Endodermal cell (in vitro differentiated cells): ENCODE results near the gene IL20RA. TPM values are rescaled to one million over a fixed set of nuclear protein-coding genes. Genes with fewer than 3 reads are reported as not detected.

Source experiments
- DNase-seq: peaks from one replicate; pipeline ENCODE4 v3.0.0-alpha.2; 2017
- H3K27ac ChIP-seq: 2 replicates; pipeline ENCODE4 v1.5.1; 2013; ENCODE audit warnings: mild to moderate bottlenecking, low read depth, low read length, moderate library complexity
- H3K27me3 ChIP-seq: 2 replicates; pipeline ENCODE4 v1.6.1; 2013; ENCODE audit warnings: mild to moderate bottlenecking, low read length, moderate library complexity; ENCODE audit not compliant: insufficient read depth, control insufficient read depth, poor library complexity, severe bottlenecking
- H3K36me3 ChIP-seq: 2 replicates; pipeline ENCODE4 v1.7.0; 2013; ENCODE audit warnings: mild to moderate bottlenecking, low read length, moderate library complexity; ENCODE audit not compliant: control insufficient read depth, insufficient read depth
- H3K4me1 ChIP-seq: one replicate; pipeline ENCODE4 v1.7.0; 2013; ENCODE audit warnings: low read length; ENCODE audit not compliant: control insufficient read depth, insufficient read depth
- H3K4me3 ChIP-seq: 2 replicates; pipeline ENCODE4 v1.5.1; 2013; ENCODE audit warnings: mild to moderate bottlenecking, low read length, moderate library complexity
- H3K9ac ChIP-seq: 2 replicates; pipeline ENCODE4 v1.6.1; 2013; ENCODE audit warnings: mild to moderate bottlenecking, low read length, moderate library complexity; ENCODE audit not compliant: poor library complexity, severe bottlenecking; ENCODE audit errors: extremely low read depth
- H3K9me3 ChIP-seq: 2 replicates; pipeline ENCODE4 v1.6.1; 2013; ENCODE audit warnings: mild to moderate bottlenecking, low read length, moderate library complexity; ENCODE audit not compliant: control insufficient read depth
- H3K27ac Mint-ChIP-seq: 2 replicates; pipeline ENCODE4 v1.8.0; 2020; ENCODE audit warnings: mixed read lengths
- H3K27me3 Mint-ChIP-seq: 2 replicates; pipeline ENCODE4 v1.8.0; 2021; ENCODE audit warnings: mild to moderate bottlenecking, mixed read lengths; ENCODE audit not compliant: insufficient read depth
- H3K36me3 Mint-ChIP-seq: 2 replicates; pipeline ENCODE4 v1.8.0; 2020; ENCODE audit warnings: low read depth, mixed read lengths
- H3K4me1 Mint-ChIP-seq: 2 replicates; pipeline ENCODE4 v1.8.0; 2020; ENCODE audit warnings: mixed read lengths
- H3K4me3 Mint-ChIP-seq: 2 replicates; pipeline ENCODE4 v1.8.0; 2020; ENCODE audit warnings: mild to moderate bottlenecking, moderate library complexity, mixed read lengths
- H3K9me3 Mint-ChIP-seq: 2 replicates; pipeline ENCODE4 v1.8.0; 2020; ENCODE audit warnings: mild to moderate bottlenecking, mixed read lengths
- CTCF ChIP-seq: fragments of 200-600 bp; sonication (generic); conservative IDR thresholded peaks from 2 replicates; pipeline ENCODE4 v1.5.0; 2021; ENCODE audit warnings: antibody characterized with exemption, mild to moderate bottlenecking
- WGBS, 2 experiments: methylation state at CpG; one replicate each; pipeline versions ENCODE4 v1.1.5 to v1.1.7; 2013; ENCODE audit warnings: missing lambda C conversion rate in 2 of 2, mixed read lengths in 1 of 2; ENCODE audit not compliant: insufficient coverage in 1 of 2, insufficient read length in 1 of 2; 5-methylcytosine and 5-hydroxymethylcytosine counted together
- total RNA-seq, 2 donors: library from RNA; stranded (reverse); fragmentation: NEBNext Ultra II Directional in 1 of 2; extraction: Animal tissue kit (Norgen Biotek cat#: 25700) in 1 of 2; gene quantifications; 2 replicates in 1 of 2; 3 replicates in 1 of 2; pipeline ENCODE4 v1.2.1, GENCODE V29; 2021

Gene IL20RA
- total RNA-seq, 2 donors from 2014 or later, result 0.13 to 0.57 TPM

- 87 to 100% methylated on average over 1 to 5 of the region's 7 CpGs for WGBS, 2 experiments
These were observed 92.0 kb downstream of the IL20RA start for GRCh38 chr6:136952714-136953260.

GRCh38 chr6:136950436-136951126, 94.2 kb downstream of the IL20RA start:
- TF ChIP-seq CTCF, result no peak
- Mint-ChIP-seq H3K27ac (no peak overlapping the region), H3K36me3 (peaks cover 3% of the 10 kb centered on the region), H3K9me3 (peaks cover 15% of the 10 kb centered on the region), H3K27me3 (no peaks in the 10 kb centered on the region), H3K4me1 (peaks cover 15% of the 10 kb centered on the region), H3K4me3 (no peak overlapping the region)
- no peaks in the 10 kb centered on the region for H3K27me3 ChIP-seq
- 94 to 95% methylated on average over 3 to 4 of the region's 4 CpGs for WGBS, 2 experiments
- H3K36me3 ChIP-seq, result no peaks in the 10 kb centered on the region
- no peaks in the 10 kb centered on the region for H3K9me3 ChIP-seq
- DNase-seq, result peak; percentile 17
- H3K9ac ChIP-seq, result no peak overlapping the region
- no peak overlapping the region for H3K27ac ChIP-seq
- no peaks in the 10 kb centered on the region for H3K4me1 ChIP-seq
- no peak overlapping the region for H3K4me3 ChIP-seq

More at GRCh38 chr6:136952714-136953260, 92.0 kb downstream of the IL20RA start:
- Mint-ChIP-seq H3K36me3 (peaks cover 3% of the 10 kb centered on the region), H3K9me3 (peaks cover 14% of the 10 kb centered on the region), H3K27ac (no peak overlapping the region), H3K4me3 (no peak overlapping the region), H3K4me1 (peaks cover 14% of the 10 kb centered on the region), H3K27me3 (no peaks in the 10 kb centered on the region)
- Histone ChIP-seq H3K9me3 (no peaks in the 10 kb centered on the region), H3K27me3 (no peaks in the 10 kb centered on the region), H3K27ac (no peak overlapping the region), H3K36me3 (no peaks in the 10 kb centered on the region), H3K4me1 (no peaks in the 10 kb centered on the region), H3K4me3 (no peak overlapping the region), H3K9ac (no peak overlapping the region)
- DNase-seq, result no peak
- no peak for TF ChIP-seq CTCF

Other genes starting within 250 kb of the IL20RA start
- 10 to 100 TPM; 11.2 to 11.6 TPM for gene PEX7, start 222.4 kb downstream of the IL20RA start, total RNA-seq
- gene SLC35D3, start 122.7 kb downstream of the IL20RA start, total RNA-seq, result under 1 TPM in 1 of 2 donors, not detected in 1; 0.44 TPM
- gene IL22RA2, start 128.7 kb upstream of the IL20RA start, total RNA-seq, result not detected
- 10 to 100 TPM; 23.7 to 30.2 TPM for gene IFNGR1, start 174.4 kb upstream of the IL20RA start, total RNA-seq